Colonic mucosa (tissue), 4 donors: Measurements from ENCODE around the gene GDF10. TPM values are rescaled to one million over a fixed set of nuclear protein-coding genes. Genes with fewer than 3 reads are reported as not detected.

ENCODE experiments used
- DNase-seq: peaks from one replicate; pipeline ENCODE4 v3.0.0-alpha.2; 2020
- H3K27ac ChIP-seq: fragments of 200-600 bp; one replicate; pipeline ENCODE4 v1.8.0; 2021
- H3K27me3 ChIP-seq: fragments of 200-600 bp; one replicate; pipeline ENCODE4 v1.8.0; 2021
- H3K36me3 ChIP-seq: fragments of 200-600 bp; one replicate; pipeline ENCODE4 v1.8.0; 2021
- H3K4me1 ChIP-seq: fragments of 200-600 bp; one replicate; pipeline ENCODE4 v1.8.0; 2021; ENCODE audit warnings: mild to moderate bottlenecking
- H3K4me3 ChIP-seq: fragments of 200-600 bp; one replicate; pipeline ENCODE4 v1.8.0; 2021
- H3K9ac ChIP-seq, 2 donors: one replicate each; pipeline ENCODE4 v1.7.0; 2013; ENCODE audit warnings: control low read depth in 2 of 2, low read depth in 2 of 2, low read length in 2 of 2
- H3K9me3 ChIP-seq: fragments of 200-600 bp; one replicate; pipeline ENCODE4 v1.8.0; 2021
- CTCF ChIP-seq: fragments of 200-600 bp; IDR thresholded peaks from one replicate; pipeline ENCODE4 v1.8.0; 2022; ENCODE audit warnings: antibody characterized with exemption, mild to moderate bottlenecking
- intact Hi-C: fragments of 100-400 bp; cut with DNase I; formaldehyde crosslinking; loops from one replicate; pipeline ENCODE4 v1.14.1; 2022
- total RNA-seq, 2 donors: library from RNA; stranded (reverse); fragmentation: NEBNext Ultra II Directional in 1 of 2; extraction: Animal tissue kit (Norgen Biotek cat#: 25700) in 1 of 2; gene quantifications; one replicate each; pipeline ENCODE4 v1.2.1, GENCODE V29; 2021
- donor health status: healthy.
- donor health status: DM: no; HTN: no; CAD: no.
- donor health status: DM: no; HTN: no; CAD: no.

GDF10 gene
- total RNA-seq, 2 donors from 2014 or later: 0.10 to 0.37 TPM

GRCh38 chr10:47276071-47276470 lies 23.9 kb upstream of the GDF10 start:
- no peak for DNase-seq
- TF ChIP-seq CTCF: no peak
- intact Hi-C loops: no loop called here
- no peak overlapping the region for H3K9ac ChIP-seq
- no peaks in the 10 kb centered on the region for H3K27me3 ChIP-seq
- H3K27ac ChIP-seq: no peak overlapping the region
- H3K4me3 ChIP-seq: no peak overlapping the region
- H3K4me1 ChIP-seq: no peaks in the 10 kb centered on the region
- no peaks in the 10 kb centered on the region for H3K9me3 ChIP-seq
- H3K36me3 ChIP-seq: no peaks in the 10 kb centered on the region

DNA sequence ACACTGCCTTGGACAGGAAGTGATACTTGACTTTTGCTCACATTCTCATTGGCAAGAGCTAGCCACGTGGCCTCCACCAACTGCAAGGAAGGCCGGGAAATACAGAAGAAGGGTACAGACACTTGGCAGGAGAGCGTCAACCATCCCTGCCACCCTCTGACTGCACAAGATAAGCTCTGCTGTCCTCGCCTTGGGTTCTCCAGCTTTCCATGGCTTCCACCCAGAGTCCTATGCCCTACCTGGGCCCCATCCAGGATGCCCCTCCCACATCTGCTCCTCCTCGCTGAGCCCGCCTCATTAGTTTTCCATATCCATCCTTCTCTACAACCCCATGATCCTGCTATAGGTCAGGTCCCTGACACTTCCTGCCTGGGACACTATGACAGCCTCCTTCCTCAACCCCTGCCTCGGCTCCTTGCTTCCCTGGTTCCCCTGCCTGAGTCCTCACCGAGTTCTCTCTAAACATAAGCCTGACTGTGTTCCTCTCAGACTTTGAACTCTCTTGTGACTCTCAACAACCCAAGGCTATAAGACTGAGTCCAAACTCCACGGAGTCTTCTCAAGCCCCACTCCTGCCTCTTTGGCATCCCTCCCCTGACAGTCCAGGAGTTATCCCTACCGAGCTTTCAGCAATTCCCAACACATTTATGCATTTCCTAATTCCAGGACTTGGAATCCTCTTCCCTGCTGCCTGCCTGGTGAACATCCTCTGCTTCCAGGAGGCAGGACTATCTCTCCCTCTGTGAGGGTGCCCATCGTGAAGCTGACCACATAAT lies 23.2 kb upstream of the GDF10 start:
- Histone ChIP-seq H3K9ac (no peak overlapping the region), H3K4me1 (no peaks in the 10 kb centered on the region), H3K4me3 (no peak overlapping the region), H3K27ac (no peak overlapping the region), H3K9me3 (no peaks in the 10 kb centered on the region), H3K27me3 (no peaks in the 10 kb centered on the region), H3K36me3 (no peaks in the 10 kb centered on the region)
- TF ChIP-seq CTCF: no peak
- DNase-seq: no peak
- intact Hi-C loops: no loop called here

GRCh38 chr10:47277352-47278151 lies 22.4 kb upstream of the GDF10 start:
- Histone ChIP-seq H3K27ac (no peak overlapping the region), H3K4me1 (no peaks in the 10 kb centered on the region), H3K9ac (no peak overlapping the region), H3K36me3 (no peaks in the 10 kb centered on the region), H3K4me3 (no peak overlapping the region), H3K9me3 (no peaks in the 10 kb centered on the region), H3K27me3 (no peaks in the 10 kb centered on the region)
- TF ChIP-seq CTCF: no peak
- intact Hi-C loops: no loop called here
- no peak for DNase-seq

GRCh38 chr10:47278152-47278473 lies 21.9 kb upstream of the GDF10 start:
- no peaks in the 10 kb centered on the region for H3K4me1 ChIP-seq
- peak; percentile 51 for DNase-seq
- H3K27ac ChIP-seq: no peak overlapping the region
- TF ChIP-seq CTCF: no peak
- H3K36me3 ChIP-seq: no peaks in the 10 kb centered on the region
- intact Hi-C loops: no loop called here
- no peaks in the 10 kb centered on the region for H3K9me3 ChIP-seq
- H3K4me3 ChIP-seq: no peak overlapping the region
- no peaks in the 10 kb centered on the region for H3K27me3 ChIP-seq
- no peak overlapping the region for H3K9ac ChIP-seq

DNA sequence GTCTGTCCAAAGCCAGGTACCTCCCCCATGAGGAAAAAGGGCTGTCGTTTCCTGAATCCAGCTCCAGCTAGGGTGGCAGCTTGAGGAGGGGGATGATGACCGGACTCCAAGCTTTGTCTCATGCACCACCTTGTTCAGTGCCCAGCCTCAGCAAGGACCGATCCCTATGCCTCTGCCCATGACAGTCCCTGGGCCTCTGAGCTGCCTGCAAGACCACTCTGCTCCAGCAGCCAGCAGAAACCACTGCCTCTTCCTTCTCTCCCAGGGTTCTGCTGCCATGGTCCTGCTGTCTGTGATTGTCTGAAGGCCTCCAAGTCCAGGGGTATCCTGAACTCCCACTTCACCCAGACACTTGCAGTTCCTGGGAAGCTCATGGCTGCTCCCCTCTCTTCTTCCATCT lies 21.3 kb upstream of the GDF10 start:
- Histone ChIP-seq H3K4me3 (no peak overlapping the region), H3K27ac (no peak overlapping the region), H3K9me3 (no peaks in the 10 kb centered on the region), H3K9ac (no peak overlapping the region), H3K36me3 (no peaks in the 10 kb centered on the region), H3K27me3 (no peaks in the 10 kb centered on the region), H3K4me1 (no peaks in the 10 kb centered on the region)
- no peak for DNase-seq
- no peak for TF ChIP-seq CTCF
- intact Hi-C loops: no loop called here
